Neutrophil (primary cell): ENCODE data around the gene SNX3.

ENCODE experiments used
- H3K27ac ChIP-seq: fragments of 200-600 bp; sonication (generic); 2 replicates; pipeline ENCODE4 v1.5.1; 2016; ENCODE audit warnings: mild to moderate bottlenecking, moderate library complexity
- H3K27me3 ChIP-seq: fragments of 200-600 bp; sonication (generic); 2 replicates; pipeline ENCODE4 v1.6.0; 2016; ENCODE audit warnings: mild to moderate bottlenecking
- H3K36me3 ChIP-seq: fragments of 200-600 bp; sonication (generic); 2 replicates; pipeline ENCODE4 v1.5.1; 2017
- H3K4me1 ChIP-seq, 2 experiments: fragments of 200-600 bp in 1 of 2; sonication (generic) in 1 of 2; 1 replicate in 1 of 2; 2 replicates in 1 of 2; pipeline versions ENCODE4 v1.5.1 to v1.6.1; 2013 to 2016; ENCODE audit warnings: low read depth in 1 of 2, low read length in 1 of 2, mild to moderate bottlenecking in 1 of 2, moderate library complexity in 1 of 2; ENCODE audit not compliant: control insufficient read depth in 1 of 2, insufficient read depth in 1 of 2
- H3K4me3 ChIP-seq, 2 experiments: fragments of 200-600 bp in 1 of 2; sonication (generic) in 1 of 2; 1 replicate in 1 of 2; 2 replicates in 1 of 2; pipeline ENCODE4 v1.5.1; 2013 to 2016; ENCODE audit warnings: low read depth in 1 of 2, low read length in 1 of 2, mild to moderate bottlenecking in 1 of 2, moderate library complexity in 1 of 2
- H3K9me3 ChIP-seq: fragments of 200-600 bp; sonication (generic); 2 replicates; pipeline ENCODE4 v1.5.1; 2016
- TF ChIP-seq, protein P1 (sequence below): fragments of 200-600 bp; sonication (generic); IDR thresholded peaks from 2 replicates; pipeline ENCODE4 v1.5.1; 2016; ENCODE audit warnings: antibody characterized with exemption

SNX3 gene

DNA sequence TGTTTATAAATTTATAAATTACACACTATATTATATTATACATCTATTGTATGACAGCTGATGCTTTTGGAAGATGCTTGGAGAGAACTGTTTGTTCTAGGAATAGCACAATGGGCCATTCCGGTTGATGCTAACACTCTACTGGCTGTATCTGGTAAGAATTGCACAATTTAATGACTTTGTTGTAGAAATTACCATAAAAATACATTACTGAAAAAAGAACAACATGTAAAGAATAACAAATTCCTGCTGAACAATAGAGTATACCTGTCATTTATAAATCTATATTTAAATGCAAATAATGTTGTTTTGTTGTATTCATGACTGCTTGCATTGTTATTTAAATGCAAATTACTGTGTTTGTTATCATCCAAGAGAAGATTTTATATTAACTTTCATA lies 80.6 kb downstream of the SNX3 start:
- Histone ChIP-seq H3K9me3 (no peaks in the 10 kb centered on the region), H3K4me1 (peaks cover 16 to 40% of the 10 kb centered on the region in 2 experiments), H3K27ac (no peak overlapping the region), H3K36me3 (no peaks in the 10 kb centered on the region), H3K27me3 (peaks cover 96% of the 10 kb centered on the region), H3K4me3 (no peak overlapping the region)
- TF ChIP-seq, protein P1, sequence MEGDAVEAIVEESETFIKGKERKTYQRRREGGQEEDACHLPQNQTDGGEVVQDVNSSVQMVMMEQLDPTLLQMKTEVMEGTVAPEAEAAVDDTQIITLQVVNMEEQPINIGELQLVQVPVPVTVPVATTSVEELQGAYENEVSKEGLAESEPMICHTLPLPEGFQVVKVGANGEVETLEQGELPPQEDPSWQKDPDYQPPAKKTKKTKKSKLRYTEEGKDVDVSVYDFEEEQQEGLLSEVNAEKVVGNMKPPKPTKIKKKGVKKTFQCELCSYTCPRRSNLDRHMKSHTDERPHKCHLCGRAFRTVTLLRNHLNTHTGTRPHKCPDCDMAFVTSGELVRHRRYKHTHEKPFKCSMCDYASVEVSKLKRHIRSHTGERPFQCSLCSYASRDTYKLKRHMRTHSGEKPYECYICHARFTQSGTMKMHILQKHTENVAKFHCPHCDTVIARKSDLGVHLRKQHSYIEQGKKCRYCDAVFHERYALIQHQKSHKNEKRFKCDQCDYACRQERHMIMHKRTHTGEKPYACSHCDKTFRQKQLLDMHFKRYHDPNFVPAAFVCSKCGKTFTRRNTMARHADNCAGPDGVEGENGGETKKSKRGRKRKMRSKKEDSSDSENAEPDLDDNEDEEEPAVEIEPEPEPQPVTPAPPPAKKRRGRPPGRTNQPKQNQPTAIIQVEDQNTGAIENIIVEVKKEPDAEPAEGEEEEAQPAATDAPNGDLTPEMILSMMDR: no peak

DNA sequence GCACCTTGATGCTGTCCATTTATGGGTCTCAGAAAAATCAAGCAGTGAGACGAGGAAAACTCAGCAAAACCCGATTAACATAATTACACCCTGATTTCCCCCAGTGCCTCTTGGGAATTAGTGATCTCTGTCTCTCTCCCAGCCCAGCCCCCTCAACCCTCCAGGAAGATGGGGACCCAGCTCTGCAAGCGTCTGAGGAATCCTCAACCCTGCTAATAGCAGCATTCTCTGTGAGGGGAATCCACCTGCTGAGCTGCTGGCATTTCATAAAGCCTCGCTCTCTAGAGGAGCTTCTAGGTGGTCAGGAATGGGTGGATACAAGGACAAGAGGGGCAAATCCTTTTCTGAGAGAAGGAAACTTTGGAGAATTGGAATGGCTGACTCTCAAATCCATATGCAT lies 81.1 kb downstream of the SNX3 start:
- H3K36me3 ChIP-seq: no peaks in the 10 kb centered on the region
- H3K27ac ChIP-seq: no peak overlapping the region
- H3K4me1 ChIP-seq: peaks cover 20 to 45% of the 10 kb centered on the region in 2 experiments
- no peak overlapping the region for H3K4me3 ChIP-seq
- H3K9me3 ChIP-seq: no peaks in the 10 kb centered on the region
- H3K27me3 ChIP-seq: peaks cover 96% of the 10 kb centered on the region
- TF ChIP-seq, protein P1: no peak

- TF ChIP-seq, protein P1: no peak
- Histone ChIP-seq H3K36me3 (no peaks in the 10 kb centered on the region), H3K9me3 (no peaks in the 10 kb centered on the region), H3K27me3 (peaks cover 100% of the 10 kb centered on the region), H3K4me3 (peak overlapping the region; percentile 68 to 87), H3K27ac (no peak overlapping the region), H3K4me1 (peaks cover 28 to 51% of the 10 kb centered on the region in 2 experiments)
These were observed 84.4 kb downstream of the SNX3 start for GRCh38 chr6:108176281-108177089.

DNA sequence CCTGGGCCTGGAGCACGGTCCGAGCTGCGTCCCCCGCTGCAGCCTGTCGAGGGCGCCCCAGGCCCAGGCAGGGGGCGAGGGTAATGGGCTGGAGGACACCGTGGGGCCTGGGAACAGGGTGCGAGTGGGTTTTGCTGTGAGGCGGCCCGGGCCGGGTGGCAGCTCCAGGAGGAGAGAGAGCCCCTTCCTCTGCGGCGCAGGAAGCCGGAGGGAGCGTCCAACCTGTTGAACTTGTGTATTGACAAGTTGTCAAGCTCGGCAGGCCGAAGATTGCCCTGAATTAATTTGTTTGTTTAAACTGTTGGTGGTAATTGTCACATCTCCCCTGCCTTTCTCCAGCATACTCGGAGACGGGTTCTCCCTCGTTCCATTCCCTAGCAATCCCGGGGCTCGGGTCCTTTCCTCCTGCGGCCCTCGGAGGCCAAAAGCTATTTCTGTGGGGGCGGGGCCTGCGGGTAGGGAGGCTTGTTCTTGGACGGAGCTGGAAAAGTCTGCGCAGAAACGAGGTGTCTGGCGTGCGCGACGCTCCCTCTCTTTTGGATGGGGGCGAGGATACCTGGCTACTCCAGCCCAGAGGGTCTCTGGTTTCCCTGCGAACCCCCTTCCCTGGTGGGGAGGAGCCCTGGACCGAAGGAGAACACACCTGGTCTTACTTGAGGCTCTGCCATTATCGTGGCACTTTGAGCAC lies 85.1 kb downstream of the SNX3 start:
- TF ChIP-seq, protein P1: peak; percentile 42
- H3K4me1 ChIP-seq: peaks cover 30 to 51% of the 10 kb centered on the region in 2 experiments
- peak overlapping the region; percentile 68 to 87 for H3K4me3 ChIP-seq
- H3K27me3 ChIP-seq: peaks cover 100% of the 10 kb centered on the region
- H3K27ac ChIP-seq: no peak overlapping the region
- H3K9me3 ChIP-seq: no peaks in the 10 kb centered on the region
- H3K36me3 ChIP-seq: no peaks in the 10 kb centered on the region

GRCh38 chr6:108175176-108175591 lies 85.7 kb downstream of the SNX3 start:
- Histone ChIP-seq H3K27me3 (peaks cover 100% of the 10 kb centered on the region), H3K27ac (no peak overlapping the region), H3K36me3 (no peaks in the 10 kb centered on the region), H3K9me3 (no peaks in the 10 kb centered on the region), H3K4me1 (peaks cover 34 to 52% of the 10 kb centered on the region in 2 experiments), H3K4me3 (peak overlapping the region; percentile 68 to 87)
- TF ChIP-seq, protein P1: no peak
